ENCODE data around the gene TFEB.

TFEB gene

DNA sequence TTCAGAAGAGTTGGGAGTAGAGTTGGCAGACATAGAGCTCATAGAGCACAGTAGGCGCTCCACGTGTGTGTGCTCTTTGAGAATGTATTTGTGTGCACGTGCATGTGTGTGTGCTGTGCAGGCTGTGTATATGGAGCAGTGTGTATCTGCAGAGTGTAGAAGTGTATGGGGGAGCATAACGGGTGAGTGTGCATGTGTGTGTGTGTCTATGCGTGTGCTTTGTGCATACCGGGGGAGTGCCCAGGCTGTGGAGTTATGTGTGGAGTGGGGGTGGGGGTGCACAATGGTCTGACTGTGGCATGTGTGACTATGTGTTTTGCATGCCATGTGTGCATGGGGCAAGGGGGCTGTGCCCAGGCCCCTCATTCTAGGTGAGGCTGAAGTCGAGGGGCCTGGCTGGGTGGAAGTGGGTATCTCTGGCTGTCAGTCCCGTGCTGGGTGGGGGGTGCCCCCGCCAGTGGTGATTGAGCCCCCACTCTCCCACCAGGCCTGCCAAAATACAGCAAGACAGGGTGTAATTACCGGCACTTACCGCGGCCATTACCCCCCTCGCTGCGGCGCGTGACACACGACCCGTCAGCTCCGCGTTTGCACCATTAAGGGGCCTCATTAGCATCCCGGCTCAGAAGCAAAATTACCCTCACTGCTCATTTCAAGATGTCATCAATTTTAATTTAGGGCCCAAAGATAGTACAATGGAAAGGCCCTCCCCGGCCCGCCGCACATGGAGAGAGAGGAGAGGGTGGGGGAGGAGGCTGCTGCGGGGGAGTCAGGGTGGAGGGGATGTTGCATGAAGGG is 58.1 kb downstream of the TFEB start:
- no peak for TF ChIP-seq ZNF23 (tag by site-specific recombination; IDR thresholded peaks at IDR 0.05; ENCODE audit: borderline replicate concordance)
- TF ChIP-seq ZNF785 (tag by site-specific recombination; IDR thresholded peaks at IDR 0.05): no peak
- Histone ChIP-seq H3K27ac (ENCODE audit: extremely low read depth, low read depth, low read length) (no peak overlapping the region), H3K4me1 (ENCODE audit: control insufficient read depth, insufficient read depth, low read length) (no peaks in the 10 kb centered on the region), H3K4me3 (ENCODE audit: low read depth, low read length) (no peak overlapping the region), H3K9me3 (ENCODE audit: control insufficient read depth, insufficient read depth, low read depth, low read length) (no peaks in the 10 kb centered on the region), H3K36me3 (ENCODE audit: control insufficient read depth in 2 of 2, insufficient read depth in 1 of 2, low read length in 2 of 2) (no peaks in the 10 kb centered on the region)
- CTCF ChIA-PET: interaction anchor here (0.9 kb wide), 1 partner anchor 75 kb away, joined by 3 read pairs; no protein-coding TSS in a partner anchor
- POLR2A ChIA-PET: no interaction called here

GRCh38 chr6:41676431-41676830 is 59.0 kb downstream of the TFEB start:
- TF ChIP-seq ZNF629 (tag by site-specific recombination; IDR thresholded peaks at IDR 0.05): no peak
- no peak for TF ChIP-seq ZNF114 (tag by site-specific recombination; IDR thresholded peaks at IDR 0.05)
- no peak for TF ChIP-seq ZNF585B (tag by site-specific recombination; IDR thresholded peaks at IDR 0.05)
- no peak for TF ChIP-seq GLI2 (tag by site-specific recombination; IDR thresholded peaks at IDR 0.05; ENCODE audit: borderline replicate concordance, low read depth)
- TF ChIP-seq, protein P1, sequence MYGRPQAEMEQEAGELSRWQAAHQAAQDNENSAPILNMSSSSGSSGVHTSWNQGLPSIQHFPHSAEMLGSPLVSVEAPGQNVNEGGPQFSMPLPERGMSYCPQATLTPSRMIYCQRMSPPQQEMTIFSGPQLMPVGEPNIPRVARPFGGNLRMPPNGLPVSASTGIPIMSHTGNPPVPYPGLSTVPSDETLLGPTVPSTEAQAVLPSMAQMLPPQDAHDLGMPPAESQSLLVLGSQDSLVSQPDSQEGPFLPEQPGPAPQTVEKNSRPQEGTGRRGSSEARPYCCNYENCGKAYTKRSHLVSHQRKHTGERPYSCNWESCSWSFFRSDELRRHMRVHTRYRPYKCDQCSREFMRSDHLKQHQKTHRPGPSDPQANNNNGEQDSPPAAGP (tag by site-specific recombination; IDR thresholded peaks at IDR 0.05): no peak
- TF ChIP-seq ZSCAN23 (tag by site-specific recombination; IDR thresholded peaks at IDR 0.05): no peak
- TF ChIP-seq PRDM10 (tag by site-specific recombination; IDR thresholded peaks at IDR 0.05): no peak
- no peak for TF ChIP-seq ZNF404 (tag by site-specific recombination; IDR thresholded peaks at IDR 0.05)
- no peak for TF ChIP-seq SP7 (tag by site-specific recombination; IDR thresholded peaks at IDR 0.05)
- TF ChIP-seq ZFHX2 (tag by site-specific recombination; conservative IDR thresholded peaks at IDR 0.05): no peak
- TF ChIP-seq ZNF335 (tag by site-specific recombination; conservative IDR thresholded peaks at IDR 0.05): no peak
- no peak for TF ChIP-seq GLI4 (tag by site-specific recombination; IDR thresholded peaks at IDR 0.05)
- no peak for TF ChIP-seq RBAK (tag by site-specific recombination; IDR thresholded peaks at IDR 0.05)
- no peak for TF ChIP-seq ZNF221 (tag by site-specific recombination; IDR thresholded peaks at IDR 0.05; ENCODE audit: borderline replicate concordance)
- no peak for TF ChIP-seq ZNF571 (tag by site-specific recombination; IDR thresholded peaks at IDR 0.05)
- TF ChIP-seq SALL2 (tag by site-specific recombination; IDR thresholded peaks at IDR 0.05; ENCODE audit: borderline replicate concordance): no peak
- TF ChIP-seq ZNF23 (tag by site-specific recombination; IDR thresholded peaks at IDR 0.05; ENCODE audit: borderline replicate concordance): no peak
- TF ChIP-seq ZNF311 (tag by site-specific recombination; IDR thresholded peaks at IDR 0.05; ENCODE audit: borderline replicate concordance): no peak
- no peak for TF ChIP-seq ZNF560 (tag by site-specific recombination; IDR thresholded peaks at IDR 0.05; ENCODE audit: borderline replicate concordance)
- TF ChIP-seq ZNF10 (tag by site-specific recombination; IDR thresholded peaks at IDR 0.05): no peak
- Histone ChIP-seq H3K36me3 (ENCODE audit: control insufficient read depth in 2 of 2, insufficient read depth in 1 of 2, low read length in 2 of 2) (no peaks in the 10 kb centered on the region), H3K27ac (ENCODE audit: extremely low read depth, low read depth, low read length) (no peak overlapping the region), H3K4me3 (ENCODE audit: low read depth, low read length) (no peak overlapping the region), H3K4me1 (ENCODE audit: control insufficient read depth, insufficient read depth, low read length) (no peaks in the 10 kb centered on the region), H3K9me3 (ENCODE audit: control insufficient read depth, insufficient read depth, low read depth, low read length) (no peaks in the 10 kb centered on the region)
- ChIA-PET CTCF (interaction anchor here (2.1 kb wide), 1 partner anchor 308 kb away, joined by 13 read pairs; no protein-coding TSS in a partner anchor), POLR2A (no interaction called here)
